ENCODE results near the gene ADAT3. TPM values are rescaled to one million over a fixed set of nuclear protein-coding genes. Genes with fewer than 3 reads are reported as not detected.

The ADAT3 gene
- polyA plus RNA-seq, 1 of the 3 experiments (the other 2 are of a cell fraction) = 2.8 TPM

DNA sequence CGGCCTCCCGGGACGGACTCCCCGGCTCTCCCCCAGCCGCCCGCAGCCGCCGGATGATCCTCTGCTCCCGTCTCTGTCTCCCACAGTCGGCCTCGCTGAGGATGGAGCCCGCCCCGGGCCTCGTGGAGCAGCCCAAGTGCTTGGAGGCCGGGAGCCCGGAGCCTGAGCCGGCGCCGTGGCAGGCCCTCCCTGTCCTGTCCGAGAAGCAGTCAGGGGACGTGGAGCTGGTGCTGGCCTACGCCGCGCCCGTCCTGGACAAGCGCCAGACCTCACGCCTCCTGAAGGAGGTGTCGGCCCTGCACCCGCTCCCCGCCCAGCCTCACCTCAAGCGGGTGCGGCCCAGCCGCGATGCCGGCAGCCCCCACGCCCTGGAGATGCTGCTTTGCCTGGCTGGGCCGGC, 6.8 kb downstream of the ADAT3 start:
- H4K20me1 ChIP-seq (ENCODE audit: insufficient read depth) = peaks cover 51% of the 10 kb centered on the region
- no peak for DNase-seq

GRCh38 chr19:1912760-1913505, 7.7 kb downstream of the ADAT3 start:
- H4K20me1 ChIP-seq (ENCODE audit: insufficient read depth) = peaks cover 48% of the 10 kb centered on the region
- no peak for DNase-seq
- no peak overlapping the region for H3K4me3 ChIP-seq (ENCODE audit: low read depth in 2 of 2, low read length in 1 of 2)
- peaks cover 0 to 27% of the 10 kb centered on the region in 2 experiments for H3K36me3 ChIP-seq (replicated peaks in 1 of 2; ENCODE audit: control insufficient read depth in 1 of 2, insufficient read depth in 2 of 2, low read length in 1 of 2)
- no peak overlapping the region for H3K27ac ChIP-seq (ENCODE audit: low read depth in 2 of 2, low read length in 1 of 2)
- H3K79me2 ChIP-seq (ENCODE audit: insufficient read depth) = peaks cover 71% of the 10 kb centered on the region
- H3K9me3 ChIP-seq = no peaks in the 10 kb centered on the region
- H2AFZ ChIP-seq (ENCODE audit: low read depth) = no peak overlapping the region
- H3K4me2 ChIP-seq = no peak overlapping the region
- H3F3A ChIP-seq (replicated peaks; ENCODE audit: insufficient read depth) = no peaks in the 10 kb centered on the region
- ChIA-PET POLR2A (no interaction called here), CTCF (interaction anchor here (1.4 to 4.2 kb wide), 3 partner anchors 8 to 17 kb away, joined by 3 to 30 read pairs (median 15); partner anchors contain the start of genes ADAT3 and SCAMP4)
- H3K27me3 ChIP-seq (ENCODE audit: insufficient read depth) = no peaks in the 10 kb centered on the region
- H3K9ac ChIP-seq = no peak overlapping the region
- H3K4me1 ChIP-seq (ENCODE audit: control insufficient read depth in 1 of 2, insufficient read depth in 2 of 2, low read depth in 1 of 2, low read length in 1 of 2) = peaks cover 0 to 11% of the 10 kb centered on the region in 2 experiments; a peak in 1 of 4 replicates
- 99% methylated on average over 57 of the region's 77 CpGs for WGBS (ENCODE audit: low lambda C conversion rate)
- no peaks in the 10 kb centered on the region for H3K9me2 ChIP-seq
- TF ChIP-seq MEF2A (IDR thresholded peaks at IDR 0.05; ENCODE audit: borderline replicate concordance, low read depth) (no peak), RAD21 (IDR thresholded peaks at IDR 0.05; ENCODE audit: low read length) (no peak), CHD2 (IDR thresholded peaks at IDR 0.05; ENCODE audit: low read length, partially characterized antibody) (no peak), RCOR1 (IDR thresholded peaks at IDR 0.05; ENCODE audit: low read length) (no peak), MAX (IDR thresholded peaks at IDR 0.05; ENCODE audit: low read depth) (no peak), YY1 (IDR thresholded peaks at IDR 0.05; ENCODE audit: low read depth) (no peak), CTCF (IDR thresholded peaks at IDR 0.05) (no peak), POLR2AphosphoS5 (IDR thresholded peaks at IDR 0.05; ENCODE audit: low read depth, low read length) (no peak), RXRA (IDR thresholded peaks at IDR 0.05; ENCODE audit: borderline replicate concordance, low read depth) (no peak), SMC3 (IDR thresholded peaks at IDR 0.05; ENCODE audit: low read depth, low read length) (no peak)
- TF ChIP-seq, protein P1, sequence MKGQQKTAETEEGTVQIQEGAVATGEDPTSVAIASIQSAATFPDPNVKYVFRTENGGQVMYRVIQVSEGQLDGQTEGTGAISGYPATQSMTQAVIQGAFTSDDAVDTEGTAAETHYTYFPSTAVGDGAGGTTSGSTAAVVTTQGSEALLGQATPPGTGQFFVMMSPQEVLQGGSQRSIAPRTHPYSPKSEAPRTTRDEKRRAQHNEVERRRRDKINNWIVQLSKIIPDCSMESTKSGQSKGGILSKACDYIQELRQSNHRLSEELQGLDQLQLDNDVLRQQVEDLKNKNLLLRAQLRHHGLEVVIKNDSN (IDR thresholded peaks at IDR 0.05; ENCODE audit: borderline replicate concordance, low read depth) = no peak

More for the DNA sequence above, 6.8 kb downstream of the ADAT3 start:
- H3K9me2 ChIP-seq = no peaks in the 10 kb centered on the region
- H3K36me3 ChIP-seq (replicated peaks in 1 of 2; ENCODE audit: control insufficient read depth in 1 of 2, insufficient read depth in 2 of 2, low read length in 1 of 2) = peaks cover 0 to 24% of the 10 kb centered on the region in 2 experiments
- TF ChIP-seq SIN3A (IDR thresholded peaks at IDR 0.05; ENCODE audit: borderline replicate concordance, low read depth, low read length) (no peak), CHD2 (IDR thresholded peaks at IDR 0.05; ENCODE audit: low read length, partially characterized antibody) (no peak), TAF1 (IDR thresholded peaks at IDR 0.05; ENCODE audit: borderline replicate concordance, low read depth, low read length) (no peak), SMC3 (IDR thresholded peaks at IDR 0.05; ENCODE audit: low read depth, low read length) (no peak), JUND (IDR thresholded peaks at IDR 0.05) (no peak), MAX (IDR thresholded peaks at IDR 0.05; ENCODE audit: low read depth) (no peak)
- TF ChIP-seq, protein P2, sequence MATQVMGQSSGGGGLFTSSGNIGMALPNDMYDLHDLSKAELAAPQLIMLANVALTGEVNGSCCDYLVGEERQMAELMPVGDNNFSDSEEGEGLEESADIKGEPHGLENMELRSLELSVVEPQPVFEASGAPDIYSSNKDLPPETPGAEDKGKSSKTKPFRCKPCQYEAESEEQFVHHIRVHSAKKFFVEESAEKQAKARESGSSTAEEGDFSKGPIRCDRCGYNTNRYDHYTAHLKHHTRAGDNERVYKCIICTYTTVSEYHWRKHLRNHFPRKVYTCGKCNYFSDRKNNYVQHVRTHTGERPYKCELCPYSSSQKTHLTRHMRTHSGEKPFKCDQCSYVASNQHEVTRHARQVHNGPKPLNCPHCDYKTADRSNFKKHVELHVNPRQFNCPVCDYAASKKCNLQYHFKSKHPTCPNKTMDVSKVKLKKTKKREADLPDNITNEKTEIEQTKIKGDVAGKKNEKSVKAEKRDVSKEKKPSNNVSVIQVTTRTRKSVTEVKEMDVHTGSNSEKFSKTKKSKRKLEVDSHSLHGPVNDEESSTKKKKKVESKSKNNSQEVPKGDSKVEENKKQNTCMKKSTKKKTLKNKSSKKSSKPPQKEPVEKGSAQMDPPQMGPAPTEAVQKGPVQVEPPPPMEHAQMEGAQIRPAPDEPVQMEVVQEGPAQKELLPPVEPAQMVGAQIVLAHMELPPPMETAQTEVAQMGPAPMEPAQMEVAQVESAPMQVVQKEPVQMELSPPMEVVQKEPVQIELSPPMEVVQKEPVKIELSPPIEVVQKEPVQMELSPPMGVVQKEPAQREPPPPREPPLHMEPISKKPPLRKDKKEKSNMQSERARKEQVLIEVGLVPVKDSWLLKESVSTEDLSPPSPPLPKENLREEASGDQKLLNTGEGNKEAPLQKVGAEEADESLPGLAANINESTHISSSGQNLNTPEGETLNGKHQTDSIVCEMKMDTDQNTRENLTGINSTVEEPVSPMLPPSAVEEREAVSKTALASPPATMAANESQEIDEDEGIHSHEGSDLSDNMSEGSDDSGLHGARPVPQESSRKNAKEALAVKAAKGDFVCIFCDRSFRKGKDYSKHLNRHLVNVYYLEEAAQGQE (IDR thresholded peaks at IDR 0.05; ENCODE audit: low read depth, low read length) = no peak
- TF ChIP-seq, protein P3, sequence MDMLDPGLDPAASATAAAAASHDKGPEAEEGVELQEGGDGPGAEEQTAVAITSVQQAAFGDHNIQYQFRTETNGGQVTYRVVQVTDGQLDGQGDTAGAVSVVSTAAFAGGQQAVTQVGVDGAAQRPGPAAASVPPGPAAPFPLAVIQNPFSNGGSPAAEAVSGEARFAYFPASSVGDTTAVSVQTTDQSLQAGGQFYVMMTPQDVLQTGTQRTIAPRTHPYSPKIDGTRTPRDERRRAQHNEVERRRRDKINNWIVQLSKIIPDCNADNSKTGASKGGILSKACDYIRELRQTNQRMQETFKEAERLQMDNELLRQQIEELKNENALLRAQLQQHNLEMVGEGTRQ (IDR thresholded peaks at IDR 0.05; ENCODE audit: borderline replicate concordance, low read depth, low read length) = no peak
- no peaks in the 10 kb centered on the region for H3K9me3 ChIP-seq
- no peaks in the 10 kb centered on the region for H3F3A ChIP-seq (replicated peaks; ENCODE audit: insufficient read depth)
- ChIA-PET CTCF (interaction anchor here (1.3 to 4.2 kb wide), 2 partner anchors 17 to 47 kb away, joined by 4 to 30 read pairs; no protein-coding TSS in a partner anchor), POLR2A (interaction anchor here (0.6 to 0.7 kb wide), 2 partner anchors 18 to 55 kb away, joined by 3 read pairs; no protein-coding TSS in a partner anchor)
- H3K9ac ChIP-seq = no peak overlapping the region
- H3K4me2 ChIP-seq = no peak overlapping the region
- no peak overlapping the region for H3K4me3 ChIP-seq (ENCODE audit: low read depth in 2 of 2, low read length in 1 of 2)
- H2AFZ ChIP-seq (ENCODE audit: low read depth) = no peak overlapping the region
- H3K27me3 ChIP-seq (ENCODE audit: insufficient read depth) = no peaks in the 10 kb centered on the region
- 100% methylated on average over 1 of the region's 37 CpGs for WGBS (ENCODE audit: low lambda C conversion rate)
- H3K4me1 ChIP-seq (ENCODE audit: control insufficient read depth in 1 of 2, insufficient read depth in 2 of 2, low read depth in 1 of 2, low read length in 1 of 2) = peaks cover 0 to 11% of the 10 kb centered on the region in 2 experiments; a peak in 1 of 4 replicates
- H3K27ac ChIP-seq (ENCODE audit: low read depth in 2 of 2, low read length in 1 of 2) = no peak overlapping the region
- H3K79me2 ChIP-seq (ENCODE audit: insufficient read depth) = peaks cover 81% of the 10 kb centered on the region
